HCEC 1CT (cell line): Measurements from ENCODE around the gene AVL9.
A peak's percentile ranks its signal among the peaks of the same experiment; 100 is the strongest.
"Not testable (repeated sequence)": the region's sequence is repeated elsewhere in the genome, so short reads cannot be mapped to it uniquely, and the experiment has no call there.

Experiments
- DNase-seq: peaks from one replicate; pipeline ENCODE4 v3.0.0-alpha.2; 2017

AVL9 gene

GRCh38 chr7:32591938-32592337 lies 96.6 kb downstream of the AVL9 start:
- DNase-seq, result no peak

- no peak for DNase-seq
Observed at GRCh38 chr7:32592701-32593100, 97.4 kb downstream of the AVL9 start.

- DNase-seq, result no peak
Observed at GRCh38 chr7:32594965-32595490, 99.7 kb downstream of the AVL9 start.

- not testable (repeated sequence) for DNase-seq
Observed at GRCh38 chr7:32601196-32601595, 105.9 kb downstream of the AVL9 start.

GRCh38 chr7:32602470-32602869 lies 107.2 kb downstream of the AVL9 start:
- no peak for DNase-seq

- DNase-seq, result not testable (repeated sequence)
Observed at GRCh38 chr7:32603492-32603891, 108.2 kb downstream of the AVL9 start.

GRCh38 chr7:32604047-32604446 lies 108.8 kb downstream of the AVL9 start:
- DNase-seq, result not testable (repeated sequence)

GRCh38 chr7:32605032-32605431 lies 109.7 kb downstream of the AVL9 start:
- no peak for DNase-seq

GRCh38 chr7:32609463-32609862 lies 114.2 kb downstream of the AVL9 start:
- no peak for DNase-seq

- DNase-seq, result no peak
Observed at GRCh38 chr7:32611201-32612099, 116.2 kb downstream of the AVL9 start.

- DNase-seq, result peak; percentile 63
Observed at GRCh38 chr7:32616625-32617024, 121.3 kb downstream of the AVL9 start.

GRCh38 chr7:32618470-32618869 lies 123.2 kb downstream of the AVL9 start:
- no peak for DNase-seq

- DNase-seq, result no peak
Observed at GRCh38 chr7:32618987-32619386, 123.7 kb downstream of the AVL9 start.

GRCh38 chr7:32619416-32619815 lies 124.1 kb downstream of the AVL9 start:
- not testable (repeated sequence) for DNase-seq

- no peak for DNase-seq
Observed at GRCh38 chr7:32631021-32631420, 135.7 kb downstream of the AVL9 start.

GRCh38 chr7:32631590-32632497 lies 136.6 kb downstream of the AVL9 start:
- not testable (repeated sequence) for DNase-seq

- not testable (repeated sequence) for DNase-seq
Observed at GRCh38 chr7:32633446-32633845, 138.2 kb downstream of the AVL9 start.

GRCh38 chr7:32634798-32635393 lies 139.6 kb downstream of the AVL9 start:
- DNase-seq, result not testable (repeated sequence)

GRCh38 chr7:32636725-32637462 lies 141.6 kb downstream of the AVL9 start:
- DNase-seq, result not testable (repeated sequence)

GRCh38 chr7:32637611-32638010 lies 142.3 kb downstream of the AVL9 start:
- not testable (repeated sequence) for DNase-seq
